Measurements from ENCODE around the gene CAV2. TPM values are rescaled to one million over a fixed set of nuclear protein-coding genes. Genes with fewer than 3 reads are reported as not detected.

The CAV2 gene
- total RNA-seq, 1 donor from 2014 or later, result 35.0 TPM

- no peak overlapping the region for H3K4me3 ChIP-seq (ENCODE audit: low read length in 3 of 3)
- peaks cover 0 to 2% (median under 1%) of the 10 kb centered on the region in 3 donors for H3K27me3 ChIP-seq (ENCODE audit: control insufficient read depth in 3 of 3, insufficient read depth in 3 of 3, low read length in 3 of 3)
- H3K9me3 ChIP-seq (ENCODE audit: control insufficient read depth in 3 of 3, low read length in 3 of 3), result no peaks in the 10 kb centered on the region
- H3K9ac ChIP-seq (ENCODE audit: low read depth in 1 of 3, low read length in 3 of 3), result no peak overlapping the region
- no peak overlapping the region for H3K27ac ChIP-seq (ENCODE audit: low read depth, low read length)
- H3K4me1 ChIP-seq (ENCODE audit: control insufficient read depth in 3 of 3, insufficient read depth in 3 of 3, low read length in 3 of 3), result no peaks in the 10 kb centered on the region
- no peaks in the 10 kb centered on the region for H3K36me3 ChIP-seq (ENCODE audit: control insufficient read depth in 3 of 3, insufficient read depth in 3 of 3, low read length in 3 of 3)
These were observed 6.3 kb downstream of the CAV2 start for GRCh38 chr7:116505823-116506222.

DNA sequence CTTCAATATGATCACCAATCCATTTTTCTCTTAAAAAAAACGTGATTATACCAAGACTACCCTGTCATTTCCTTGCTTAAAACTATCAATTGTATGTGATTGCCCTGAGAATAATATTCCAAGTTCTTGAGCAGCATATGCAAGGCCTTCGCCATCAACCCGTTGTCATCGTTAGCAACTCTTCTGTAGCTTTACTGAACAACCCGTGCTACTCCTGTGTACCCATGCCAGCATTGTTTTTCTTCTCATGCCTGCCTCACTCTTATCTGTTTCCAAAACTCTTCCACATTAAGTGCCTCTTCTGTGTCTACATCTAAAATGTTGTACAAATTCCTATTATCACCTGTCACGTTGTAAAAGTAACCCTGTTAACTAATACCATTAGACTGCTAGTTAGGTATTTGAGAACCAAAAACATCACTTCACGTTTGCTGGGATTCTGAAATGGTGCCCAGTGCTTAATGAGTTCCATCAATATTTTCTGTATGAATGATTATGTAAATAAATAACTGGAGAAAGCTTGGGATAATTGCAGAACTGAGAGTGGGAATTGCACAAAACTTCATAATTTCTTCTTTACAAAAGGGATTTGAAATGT lies 10.5 kb downstream of the CAV2 start:
- Histone ChIP-seq H3K4me1 (ENCODE audit: control insufficient read depth in 3 of 3, insufficient read depth in 3 of 3, low read length in 3 of 3) (peaks cover 7 to 11% (median 9%) of the 10 kb centered on the region in 3 donors), H3K9ac (ENCODE audit: low read depth in 1 of 3, low read length in 3 of 3) (no peak overlapping the region), H3K27me3 (ENCODE audit: control insufficient read depth in 3 of 3, insufficient read depth in 3 of 3, low read length in 3 of 3) (no peaks in the 10 kb centered on the region), H3K9me3 (ENCODE audit: control insufficient read depth in 3 of 3, low read length in 3 of 3) (no peaks in the 10 kb centered on the region), H3K36me3 (ENCODE audit: control insufficient read depth in 3 of 3, insufficient read depth in 3 of 3, low read length in 3 of 3) (no peaks in the 10 kb centered on the region), H3K4me3 (ENCODE audit: low read length in 3 of 3) (no peak overlapping the region), H3K27ac (ENCODE audit: low read depth, low read length) (no peak overlapping the region)

DNA sequence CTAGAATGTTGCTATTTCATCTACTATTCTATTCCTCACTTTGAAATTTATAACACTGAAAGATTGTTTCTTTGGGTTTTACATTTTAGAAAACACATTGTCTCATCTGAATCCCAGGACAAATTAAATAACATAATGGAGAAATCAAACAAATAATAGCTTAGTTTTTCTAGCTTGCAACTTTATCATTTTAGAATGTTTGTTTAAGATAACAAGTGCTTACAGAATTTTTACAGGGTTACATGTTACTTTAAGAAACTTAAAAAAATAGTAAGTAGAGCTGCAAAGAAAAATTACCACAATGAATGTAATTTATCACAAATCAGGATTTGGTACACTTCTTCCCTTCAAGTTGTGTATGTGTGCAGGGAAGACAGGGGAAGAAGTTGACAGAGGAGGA lies 11.3 kb downstream of the CAV2 start:
- Histone ChIP-seq H3K4me1 (ENCODE audit: control insufficient read depth in 3 of 3, insufficient read depth in 3 of 3, low read length in 3 of 3) (peaks cover 7 to 11% (median 9%) of the 10 kb centered on the region in 3 donors), H3K4me3 (ENCODE audit: low read length in 3 of 3) (no peak overlapping the region), H3K27me3 (ENCODE audit: control insufficient read depth in 3 of 3, insufficient read depth in 3 of 3, low read length in 3 of 3) (no peaks in the 10 kb centered on the region), H3K9ac (ENCODE audit: low read depth in 1 of 3, low read length in 3 of 3) (no peak overlapping the region), H3K9me3 (ENCODE audit: control insufficient read depth in 3 of 3, low read length in 3 of 3) (no peaks in the 10 kb centered on the region), H3K36me3 (ENCODE audit: control insufficient read depth in 3 of 3, insufficient read depth in 3 of 3, low read length in 3 of 3) (no peaks in the 10 kb centered on the region), H3K27ac (ENCODE audit: low read depth, low read length) (no peak overlapping the region)

- Histone ChIP-seq H3K9ac (ENCODE audit: low read depth in 1 of 3, low read length in 3 of 3) (peak overlapping the region; percentile 36 to 71 (median 57)), H3K4me1 (ENCODE audit: control insufficient read depth in 3 of 3, insufficient read depth in 3 of 3, low read length in 3 of 3) (peaks cover 7 to 11% (median 9%) of the 10 kb centered on the region in 3 donors), H3K4me3 (ENCODE audit: low read length in 3 of 3) (peak overlapping the region; percentile 71 to 82 (median 73)), H3K9me3 (ENCODE audit: control insufficient read depth in 3 of 3, low read length in 3 of 3) (no peaks in the 10 kb centered on the region), H3K36me3 (ENCODE audit: control insufficient read depth in 3 of 3, insufficient read depth in 3 of 3, low read length in 3 of 3) (no peaks in the 10 kb centered on the region), H3K27ac (ENCODE audit: low read depth, low read length) (peak overlapping the region; percentile 42), H3K27me3 (ENCODE audit: control insufficient read depth in 3 of 3, insufficient read depth in 3 of 3, low read length in 3 of 3) (no peaks in the 10 kb centered on the region)
These were observed 12.3 kb downstream of the CAV2 start for GRCh38 chr7:116511552-116512519.

DNA sequence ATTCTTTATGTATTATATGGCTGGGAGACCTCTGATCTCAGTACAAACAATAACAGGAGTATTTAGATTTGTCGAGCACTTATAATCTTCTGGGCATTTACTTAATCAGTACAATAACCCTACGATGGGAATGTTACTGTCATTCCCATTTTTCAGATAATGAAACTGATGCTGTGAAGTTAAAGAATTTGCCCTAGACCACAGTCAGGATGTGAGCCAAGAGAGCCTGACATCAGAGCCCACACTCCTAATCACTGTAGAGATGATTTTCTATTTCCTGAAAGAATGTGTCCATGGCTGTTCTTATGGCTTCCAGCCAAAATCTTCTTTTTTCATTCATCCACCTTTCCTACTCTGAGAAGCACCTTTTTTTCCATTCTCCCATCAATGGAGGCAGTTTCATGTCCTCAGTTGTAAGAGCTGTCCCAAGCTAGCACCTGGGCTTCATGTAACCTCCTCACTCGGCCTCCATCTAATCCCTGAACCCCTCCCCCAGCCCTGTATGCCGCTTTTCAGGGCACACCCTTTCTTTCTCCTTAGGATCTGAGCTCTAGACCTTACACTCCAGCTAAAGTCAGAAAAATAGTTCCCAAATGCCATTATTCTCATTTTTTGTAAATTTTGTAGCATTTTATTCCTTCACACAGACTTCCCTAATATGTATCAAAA lies 13.1 kb downstream of the CAV2 start:
- peak overlapping the region; percentile 42 for H3K27ac ChIP-seq (ENCODE audit: low read depth, low read length)
- H3K27me3 ChIP-seq (ENCODE audit: control insufficient read depth in 3 of 3, insufficient read depth in 3 of 3, low read length in 3 of 3), result no peaks in the 10 kb centered on the region
- H3K9ac ChIP-seq (ENCODE audit: low read depth in 1 of 3, low read length in 3 of 3), result peak overlapping the region in 1 of 3 donors; percentile 71
- H3K4me1 ChIP-seq (ENCODE audit: control insufficient read depth in 3 of 3, insufficient read depth in 3 of 3, low read length in 3 of 3), result peaks cover 7 to 11% (median 9%) of the 10 kb centered on the region in 3 donors
- peak overlapping the region; percentile 71 to 82 (median 73) for H3K4me3 ChIP-seq (ENCODE audit: low read length in 3 of 3)
- no peaks in the 10 kb centered on the region for H3K9me3 ChIP-seq (ENCODE audit: control insufficient read depth in 3 of 3, low read length in 3 of 3)
- H3K36me3 ChIP-seq (ENCODE audit: control insufficient read depth in 3 of 3, insufficient read depth in 3 of 3, low read length in 3 of 3), result no peaks in the 10 kb centered on the region

DNA sequence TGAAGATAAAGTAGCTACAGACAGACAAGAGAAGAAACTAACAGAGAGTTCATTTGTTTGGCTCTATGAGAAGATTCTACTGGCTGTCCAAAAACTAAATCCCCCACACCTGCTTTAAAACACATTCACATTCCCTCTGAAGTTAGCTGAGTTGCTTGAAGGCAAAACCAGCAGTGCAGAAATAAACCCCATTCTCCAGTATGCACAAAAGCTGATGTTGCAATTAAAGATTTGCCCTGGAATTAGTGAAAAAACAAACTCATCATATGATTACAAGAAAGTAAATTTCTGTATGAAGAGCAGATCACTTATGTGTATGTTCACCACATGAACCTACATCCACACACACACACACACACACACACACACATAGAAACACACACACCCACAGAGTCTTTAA lies 16.0 kb downstream of the CAV2 start:
- Histone ChIP-seq H3K4me1 (ENCODE audit: control insufficient read depth in 3 of 3, insufficient read depth in 3 of 3, low read length in 3 of 3) (peaks cover 7 to 11% (median 9%) of the 10 kb centered on the region in 3 donors), H3K27me3 (ENCODE audit: control insufficient read depth in 3 of 3, insufficient read depth in 3 of 3, low read length in 3 of 3) (no peaks in the 10 kb centered on the region), H3K27ac (ENCODE audit: low read depth, low read length) (no peak overlapping the region), H3K4me3 (ENCODE audit: low read length in 3 of 3) (no peak overlapping the region), H3K9ac (ENCODE audit: low read depth in 1 of 3, low read length in 3 of 3) (no peak overlapping the region), H3K9me3 (ENCODE audit: control insufficient read depth in 3 of 3, low read length in 3 of 3) (no peaks in the 10 kb centered on the region), H3K36me3 (ENCODE audit: control insufficient read depth in 3 of 3, insufficient read depth in 3 of 3, low read length in 3 of 3) (no peaks in the 10 kb centered on the region)

- Histone ChIP-seq H3K27ac (ENCODE audit: low read depth, low read length) (no peak overlapping the region), H3K27me3 (ENCODE audit: control insufficient read depth in 3 of 3, insufficient read depth in 3 of 3, low read length in 3 of 3) (no peaks in the 10 kb centered on the region), H3K9me3 (ENCODE audit: control insufficient read depth in 3 of 3, low read length in 3 of 3) (no peaks in the 10 kb centered on the region), H3K4me3 (ENCODE audit: low read length in 3 of 3) (no peak overlapping the region), H3K36me3 (ENCODE audit: control insufficient read depth in 3 of 3, insufficient read depth in 3 of 3, low read length in 3 of 3) (no peaks in the 10 kb centered on the region), H3K4me1 (ENCODE audit: control insufficient read depth in 3 of 3, insufficient read depth in 3 of 3, low read length in 3 of 3) (peaks cover 6 to 11% (median 7%) of the 10 kb centered on the region in 3 donors), H3K9ac (ENCODE audit: low read depth in 1 of 3, low read length in 3 of 3) (no peak overlapping the region)
These were observed 16.8 kb downstream of the CAV2 start for GRCh38 chr7:116516324-116516723.

GRCh38 chr7:116517626-116518025 lies 18.1 kb downstream of the CAV2 start:
- Histone ChIP-seq H3K4me1 (ENCODE audit: control insufficient read depth in 3 of 3, insufficient read depth in 3 of 3, low read length in 3 of 3) (peaks cover 2% of the 10 kb centered on the region in 3 donors), H3K36me3 (ENCODE audit: control insufficient read depth in 3 of 3, insufficient read depth in 3 of 3, low read length in 3 of 3) (no peaks in the 10 kb centered on the region), H3K4me3 (ENCODE audit: low read length in 3 of 3) (no peak overlapping the region), H3K27me3 (ENCODE audit: control insufficient read depth in 3 of 3, insufficient read depth in 3 of 3, low read length in 3 of 3) (no peaks in the 10 kb centered on the region), H3K27ac (ENCODE audit: low read depth, low read length) (no peak overlapping the region), H3K9me3 (ENCODE audit: control insufficient read depth in 3 of 3, low read length in 3 of 3) (no peaks in the 10 kb centered on the region), H3K9ac (ENCODE audit: low read depth in 1 of 3, low read length in 3 of 3) (no peak overlapping the region)

DNA sequence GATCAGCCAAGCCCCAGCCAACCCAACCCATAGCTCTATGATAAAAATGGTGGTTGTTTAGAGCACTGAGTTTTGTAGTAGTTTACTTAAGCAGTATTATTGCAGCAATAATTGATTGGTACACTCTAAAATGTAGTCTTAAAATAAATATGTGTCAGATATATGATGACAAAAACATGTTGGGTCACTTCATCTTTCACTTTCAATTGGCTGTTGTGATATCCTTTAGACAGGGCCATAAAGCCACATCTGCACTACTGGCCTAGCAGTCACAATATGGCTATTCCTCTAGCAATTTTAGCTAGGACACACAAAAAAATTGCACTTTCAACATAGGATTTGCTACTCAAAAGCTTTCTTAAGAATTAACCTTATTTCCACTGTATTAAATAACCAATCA lies 19.4 kb downstream of the CAV2 start:
- Histone ChIP-seq H3K9me3 (ENCODE audit: control insufficient read depth in 3 of 3, low read length in 3 of 3) (no peaks in the 10 kb centered on the region), H3K27ac (ENCODE audit: low read depth, low read length) (no peak overlapping the region), H3K4me1 (ENCODE audit: control insufficient read depth in 3 of 3, insufficient read depth in 3 of 3, low read length in 3 of 3) (peaks cover 0 to 1% (median 0%) of the 10 kb centered on the region in 3 donors), H3K4me3 (ENCODE audit: low read length in 3 of 3) (no peak overlapping the region), H3K27me3 (ENCODE audit: control insufficient read depth in 3 of 3, insufficient read depth in 3 of 3, low read length in 3 of 3) (no peaks in the 10 kb centered on the region), H3K9ac (ENCODE audit: low read depth in 1 of 3, low read length in 3 of 3) (no peak overlapping the region), H3K36me3 (ENCODE audit: control insufficient read depth in 3 of 3, insufficient read depth in 3 of 3, low read length in 3 of 3) (no peaks in the 10 kb centered on the region)
